A549 (cell line): Measurements from ENCODE around the gene YPEL1.

Experiments
- CBX8 ChIP-seq: fragments of 200-600 bp; sonication (generic); IDR thresholded peaks from 2 replicates; pipeline ENCODE4 v1.6.1; 2016
- CTCF ChIP-seq: fragments of >200 bp; sonication (Bioruptor Twin); formaldehyde crosslinking; IDR thresholded peaks from 3 replicates; pipeline ENCODE4 v1.5.1; 2016
- EP300 ChIP-seq, 2 experiments: fragments of >200 bp; sonication (Bioruptor Twin); formaldehyde crosslinking; IDR thresholded peaks; 2 replicates in 1 of 2; 3 replicates in 1 of 2; pipeline ENCODE4 v1.6.1; 2016 to 2017
- HOXB13 ChIP-seq: fragments of 250-450 bp; sonication (Bioruptor Pico); IDR thresholded peaks from 2 replicates; pipeline ENCODE4 v1.5.0; 2020; ENCODE audit warnings: low read depth, mild to moderate bottlenecking, moderate library complexity
- POLR2A ChIP-seq: IDR thresholded peaks from 2 replicates; pipeline ENCODE4 v1.6.1; 2012; ENCODE audit warnings: mild to moderate bottlenecking, low read length
- ZFP36 ChIP-seq: fragments of 450-650 bp; IDR thresholded peaks from 2 replicates; pipeline ENCODE4 v1.6.1; 2014; ENCODE audit warnings: borderline replicate concordance; ENCODE audit not compliant: partially characterized antibody

- TF ChIP-seq HOXB13 (no peak), CBX8 (no peak), CTCF (no peak), EP300 (IDR thresholded peaks at IDR 0.05) (no peak), POLR2A (no peak), ZFP36 (no peak)
Measured at GRCh38 chr22:21701384-21701971, 34.1 kb downstream of the YPEL1 start.
